IMR-90 (cell line): Measurements from ENCODE around the gene SSU72.

Experiments used
- BHLHE40 ChIP-seq: fragments of 150-350 bp; IDR thresholded peaks from 2 replicates; pipeline ENCODE4 v1.6.1; 2016; ENCODE audit warnings: mild to moderate bottlenecking, low read depth, low read length
- CEBPB ChIP-seq: IDR thresholded peaks from 2 replicates; pipeline ENCODE4 v1.6.1; 2012; ENCODE audit warnings: low read depth, low read length, improper control_type of control experiment
- ELK1 ChIP-seq: fragments of 150-350 bp; IDR thresholded peaks from 2 replicates; pipeline ENCODE4 v1.6.1; 2016; ENCODE audit warnings: low read depth, mild to moderate bottlenecking, low read length, moderate library complexity, borderline replicate concordance
- FOS ChIP-seq: fragments of 150-350 bp; IDR thresholded peaks from 2 replicates; pipeline ENCODE4 v1.6.1; 2016; ENCODE audit warnings: low read depth, low read length
- MAFK ChIP-seq: IDR thresholded peaks from 2 replicates; pipeline ENCODE4 v1.6.1; 2012; ENCODE audit warnings: low read depth, low read length, improper control_type of control experiment
- MAZ ChIP-seq: IDR thresholded peaks from 2 replicates; pipeline ENCODE4 v1.6.1; 2012; ENCODE audit warnings: low read depth, mild to moderate bottlenecking, low read length, improper control_type of control experiment, moderate library complexity, borderline replicate concordance
- POLR2A ChIP-seq: IDR thresholded peaks from 2 replicates; pipeline ENCODE4 v1.6.1; 2012; ENCODE audit warnings: mild to moderate bottlenecking, low read depth, low read length
- RAD21 ChIP-seq: IDR thresholded peaks from 2 replicates; pipeline ENCODE4 v1.6.1; 2012; ENCODE audit warnings: low read length, improper control_type of control experiment
- RCOR1 ChIP-seq: IDR thresholded peaks from 2 replicates; pipeline ENCODE4 v1.6.1; 2012; ENCODE audit warnings: mild to moderate bottlenecking, low read length, improper control_type of control experiment; ENCODE audit not compliant: insufficient replicate concordance
- RFX5 ChIP-seq: IDR thresholded peaks from 2 replicates; pipeline ENCODE4 v1.8.0; 2012; ENCODE audit warnings: low read depth, mild to moderate bottlenecking, low read length, moderate library complexity
- SMC3 ChIP-seq: fragments of 150-350 bp; IDR thresholded peaks from 2 replicates; pipeline ENCODE4 v1.6.1; 2016; ENCODE audit warnings: low read depth, mild to moderate bottlenecking, antibody characterized with exemption, low read length, moderate library complexity
- TF ChIP-seq, protein P1 (sequence below): conservative IDR thresholded peaks from 2 replicates; pipeline ENCODE4 v1.5.1; 2012; ENCODE audit warnings: mild to moderate bottlenecking, low read depth, low read length, improper control_type of control experiment
- TF ChIP-seq, protein P2 (sequence below): fragments of 150-350 bp; IDR thresholded peaks from 2 replicates; pipeline ENCODE4 v1.6.1; 2017; ENCODE audit warnings: mild to moderate bottlenecking, antibody characterized with exemption, low read length, low read depth

GRCh38 chr1:1598720-1599029 is 24.0 kb upstream of the SSU72 start:
- TF ChIP-seq, protein P1, sequence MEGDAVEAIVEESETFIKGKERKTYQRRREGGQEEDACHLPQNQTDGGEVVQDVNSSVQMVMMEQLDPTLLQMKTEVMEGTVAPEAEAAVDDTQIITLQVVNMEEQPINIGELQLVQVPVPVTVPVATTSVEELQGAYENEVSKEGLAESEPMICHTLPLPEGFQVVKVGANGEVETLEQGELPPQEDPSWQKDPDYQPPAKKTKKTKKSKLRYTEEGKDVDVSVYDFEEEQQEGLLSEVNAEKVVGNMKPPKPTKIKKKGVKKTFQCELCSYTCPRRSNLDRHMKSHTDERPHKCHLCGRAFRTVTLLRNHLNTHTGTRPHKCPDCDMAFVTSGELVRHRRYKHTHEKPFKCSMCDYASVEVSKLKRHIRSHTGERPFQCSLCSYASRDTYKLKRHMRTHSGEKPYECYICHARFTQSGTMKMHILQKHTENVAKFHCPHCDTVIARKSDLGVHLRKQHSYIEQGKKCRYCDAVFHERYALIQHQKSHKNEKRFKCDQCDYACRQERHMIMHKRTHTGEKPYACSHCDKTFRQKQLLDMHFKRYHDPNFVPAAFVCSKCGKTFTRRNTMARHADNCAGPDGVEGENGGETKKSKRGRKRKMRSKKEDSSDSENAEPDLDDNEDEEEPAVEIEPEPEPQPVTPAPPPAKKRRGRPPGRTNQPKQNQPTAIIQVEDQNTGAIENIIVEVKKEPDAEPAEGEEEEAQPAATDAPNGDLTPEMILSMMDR = no peak
- no peak for TF ChIP-seq POLR2A
- TF ChIP-seq RFX5 = no peak
- TF ChIP-seq BHLHE40 = no peak
- no peak for TF ChIP-seq RAD21
- no peak for TF ChIP-seq FOS
- no peak for TF ChIP-seq MAFK
- TF ChIP-seq RCOR1 = no peak
- TF ChIP-seq MAZ = no peak
- TF ChIP-seq, protein P2, sequence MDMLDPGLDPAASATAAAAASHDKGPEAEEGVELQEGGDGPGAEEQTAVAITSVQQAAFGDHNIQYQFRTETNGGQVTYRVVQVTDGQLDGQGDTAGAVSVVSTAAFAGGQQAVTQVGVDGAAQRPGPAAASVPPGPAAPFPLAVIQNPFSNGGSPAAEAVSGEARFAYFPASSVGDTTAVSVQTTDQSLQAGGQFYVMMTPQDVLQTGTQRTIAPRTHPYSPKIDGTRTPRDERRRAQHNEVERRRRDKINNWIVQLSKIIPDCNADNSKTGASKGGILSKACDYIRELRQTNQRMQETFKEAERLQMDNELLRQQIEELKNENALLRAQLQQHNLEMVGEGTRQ = no peak
- TF ChIP-seq ELK1 = no peak
- TF ChIP-seq SMC3 = no peak
- no peak for TF ChIP-seq CEBPB
